Endothelial cell of umbilical vein (primary cell): ENCODE measurements around the gene CAND1. TPM values are rescaled to one million over a fixed set of nuclear protein-coding genes. Genes with fewer than 3 reads are reported as not detected.

ENCODE experiments used
- BruUV-seq: library from RNA; stranded (reverse); fragments of 400-500 nt; replicated peaks from 2 replicates; lab custom pipeline; 2021; lab: Mats Ljungman, UMichigan
- CTCF ChIA-PET: fragments of 300-600, 350-600 bp; sonication (Branson Sonifier 250); formaldehyde crosslinking; loops from one replicate; lab custom pipeline; 2021; ENCODE audit warnings: antibody characterized with exemption, inconsistent platforms; lab: Charles Lee
- POLR2A ChIA-PET: fragments of 300-600, 350-600 bp; sonication (Branson Sonifier 250); formaldehyde crosslinking; loops from one replicate; lab custom pipeline; 2021; ENCODE audit warnings: antibody characterized with exemption, inconsistent platforms; lab: Charles Lee
- DNase-seq: peaks from one replicate; pipeline ENCODE4 v3.0.0-alpha.2; 2011; ENCODE audit warnings: low read depth, low spot score
- FAIRE-seq: peaks from 2 replicates; lab custom pipeline; 2011; peaks lifted over from hg19 to GRCh38; lab: Jason Lieb, UNC
- H2AFZ ChIP-seq: 2 replicates; pipeline ENCODE4 v1.6.0; 2012; ENCODE audit warnings: low read depth, low read length, control low read depth, inconsistent platforms
- H3K27ac ChIP-seq: 2 replicates; pipeline ENCODE4 v1.5.1; 2011; ENCODE audit warnings: low read depth, mild to moderate bottlenecking, control low read depth, low read length, moderate library complexity; ENCODE audit not compliant: insufficient read depth
- H3K27me3 ChIP-seq, 2 experiments: 2 replicates each; pipeline versions ENCODE4 v1.6.0 to v1.6.1; 2011; ENCODE audit warnings: low read length in 2 of 2, mixed read lengths in 1 of 2; ENCODE audit not compliant: control insufficient read depth in 2 of 2, insufficient read depth in 2 of 2
- H3K36me3 ChIP-seq, 2 experiments: 2 replicates in 1 of 2; 3 replicates in 1 of 2; pipeline ENCODE4 v1.5.1; 2011; ENCODE audit warnings: low read length in 2 of 2, mild to moderate bottlenecking in 1 of 2, moderate library complexity in 1 of 2; ENCODE audit not compliant: control insufficient read depth in 2 of 2, insufficient read depth in 2 of 2; ENCODE audit errors: extremely low read depth in 1 of 2
- H3K4me1 ChIP-seq: 3 replicates; pipeline ENCODE4 v1.5.1; 2011; ENCODE audit warnings: mild to moderate bottlenecking, low read length; ENCODE audit not compliant: control insufficient read depth, insufficient read depth; ENCODE audit errors: extremely low read depth
- H3K4me2 ChIP-seq: 2 replicates; pipeline ENCODE4 v1.6.1; 2011; ENCODE audit warnings: low read length, control low read depth, mixed read lengths; ENCODE audit not compliant: insufficient read depth
- H3K4me3 ChIP-seq, 3 experiments: fragments of 200-600 bp in 1 of 3; sonication (generic), shearing (Covaris generic) in 1 of 3; replicated peaks in 1 of 3; 2 replicates each; pipeline ENCODE4 v1.5.1; 2011 to 2016; ENCODE audit warnings: control low read depth in 3 of 3, low read length in 3 of 3, mild to moderate bottlenecking in 2 of 3, inconsistent platforms in 1 of 3, low read depth in 1 of 3, moderate library complexity in 1 of 3; ENCODE audit not compliant: insufficient read depth in 1 of 3
- H3K79me2 ChIP-seq: 2 replicates; pipeline ENCODE4 v1.6.0; 2012; ENCODE audit warnings: low read length, inconsistent platforms; ENCODE audit not compliant: control insufficient read depth, insufficient read depth
- H3K9ac ChIP-seq: replicated peaks from 2 replicates; pipeline ENCODE3; 2011; ENCODE audit warnings: low read length, control low read depth; ENCODE audit not compliant: insufficient read depth; ENCODE audit errors: extremely low read depth
- H3K9me1 ChIP-seq: replicated peaks from 3 replicates; pipeline ENCODE4 v1.6.0; 2011; ENCODE audit warnings: mild to moderate bottlenecking, low read length; ENCODE audit not compliant: control insufficient read depth, insufficient read depth; ENCODE audit errors: extremely low read depth
- H3K9me3 ChIP-seq: replicated peaks from 2 replicates; pipeline ENCODE4 v1.5.1; 2012; ENCODE audit warnings: low read length, inconsistent platforms; ENCODE audit not compliant: control insufficient read depth, insufficient read depth
- H4K20me1 ChIP-seq: replicated peaks from 2 replicates; pipeline ENCODE3; 2011; ENCODE audit warnings: mild to moderate bottlenecking, low read length; ENCODE audit not compliant: control insufficient read depth, insufficient read depth; ENCODE audit errors: extremely low read depth
- EZH2 ChIP-seq: IDR thresholded peaks from 2 replicates; pipeline ENCODE4 v1.6.1; 2012; ENCODE audit warnings: borderline replicate concordance, low read depth, mild to moderate bottlenecking, moderate library complexity, low read length, inconsistent platforms; ENCODE audit not compliant: severe bottlenecking
- FOS ChIP-seq: IDR thresholded peaks from 2 replicates; pipeline ENCODE4 v1.6.1; 2011; ENCODE audit warnings: mild to moderate bottlenecking, low read length, moderate library complexity, borderline replicate concordance; ENCODE audit not compliant: insufficient read depth
- GATA2 ChIP-seq: IDR thresholded peaks from 2 replicates; pipeline ENCODE4 v1.7.0; 2011; ENCODE audit warnings: low read depth, mild to moderate bottlenecking, moderate library complexity, mixed read lengths, low read length; ENCODE audit not compliant: insufficient read length, insufficient read depth
- JUN ChIP-seq: IDR thresholded peaks from 2 replicates; pipeline ENCODE4 v1.6.1; 2011; ENCODE audit warnings: borderline replicate concordance, low read depth; ENCODE audit not compliant: insufficient read length, insufficient read depth
- MYC ChIP-seq: IDR thresholded peaks from one replicate; pipeline ENCODE4 v1.6.1; 2011; ENCODE audit warnings: mild to moderate bottlenecking, low read depth, low read length
- POLR2A ChIP-seq: IDR thresholded peaks from 2 replicates; pipeline ENCODE4 v1.6.1; 2012; ENCODE audit warnings: low read depth, mild to moderate bottlenecking, control low read depth, low read length
- POLR2AphosphoS5 ChIP-seq: IDR thresholded peaks from 2 replicates; pipeline ENCODE4 v1.6.1; 2012; ENCODE audit warnings: low read depth, mild to moderate bottlenecking, control low read depth, low read length, moderate library complexity; ENCODE audit not compliant: insufficient read depth
- dilution Hi-C: fragments of 300-500 bp; cut with MboI; formaldehyde crosslinking; loops from one replicate; pipeline ENCODE4 v1.15.0; 2019; ENCODE audit warnings: low sequenced_read_pairs; ENCODE audit not compliant: extremely low pct_ligation_motif_present
- intact Hi-C: fragments of 100-400 bp; cut with micrococcal nuclease; formaldehyde crosslinking; loops from one replicate; pipeline ENCODE4 v1.10.0; 2022
- polyA plus RNA-seq, 4 experiments: library from polyadenylated mRNA; depleted of rRNA in 3 of 4; stranded (reverse) in 3 of 4; unstranded in 1 of 4; fragments of >200 nt; gene quantifications; 2 replicates each; pipeline versions ENCODE4 v1.2.1 to v1.2.3, GENCODE V29; 2011 to 2012; ENCODE audit warnings: missing spikeins in 1 of 4
- total RNA-seq: library from RNA; stranded (reverse); gene quantifications from 2 replicates; pipeline ENCODE4 v1.2.3, GENCODE V29; 2021
- TF ChIP-seq, protein P1 (sequence below): IDR thresholded peaks from 2 replicates; pipeline ENCODE4 v1.6.1; 2011; ENCODE audit not compliant: insufficient read depth, insufficient read length
- TF ChIP-seq, protein P2 (sequence below), 2 donors: IDR thresholded peaks; 1 replicate in 1 of 2; 2 replicates in 1 of 2; pipeline ENCODE4 v1.5.1; 2011; ENCODE audit warnings: low read length in 2 of 2, mild to moderate bottlenecking in 2 of 2, moderate library complexity in 2 of 2, control low read depth in 1 of 2, inconsistent platforms in 1 of 2, low read depth in 1 of 2; ENCODE audit not compliant: insufficient read depth in 1 of 2; ENCODE audit errors: extremely low read depth in 1 of 2

Gene CAND1
- total and polyA plus RNA-seq, 2 donors (not counting 3 experiments of a cell fraction or from before 2014, with no cell fraction given): 28.3 to 128 TPM

- Histone ChIP-seq H3K9me1 (no peaks in the 10 kb centered on the region), H3K9me3 (no peaks in the 10 kb centered on the region), H2AFZ (no peak overlapping the region), H3K27ac (no peak overlapping the region), H3K27me3 (no peaks in the 10 kb centered on the region), H3K36me3 (peaks cover 0 to 3% of the 10 kb centered on the region in 2 experiments), H3K4me1 (no peaks in the 10 kb centered on the region), H3K4me3 (no peak overlapping the region), H3K4me2 (no peak overlapping the region), H3K9ac (no peak overlapping the region), H4K20me1 (no peaks in the 10 kb centered on the region), H3K79me2 (no peaks in the 10 kb centered on the region)
- no peak for FAIRE-seq
- intact Hi-C loops (no loop called here), dilution Hi-C loops (no loop called here)
- CTCF ChIA-PET: interaction anchor here (1.1 kb wide), 1 partner anchor 10 kb away, joined by 3 read pairs; no protein-coding TSS in a partner anchor
- DNase-seq: no peak
- TF ChIP-seq POLR2AphosphoS5 (no peak), GATA2 (no peak), MYC (no peak)
- TF ChIP-seq, protein P1, sequence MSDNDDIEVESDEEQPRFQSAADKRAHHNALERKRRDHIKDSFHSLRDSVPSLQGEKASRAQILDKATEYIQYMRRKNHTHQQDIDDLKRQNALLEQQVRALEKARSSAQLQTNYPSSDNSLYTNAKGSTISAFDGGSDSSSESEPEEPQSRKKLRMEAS: no peak
- TF ChIP-seq, protein P2, sequence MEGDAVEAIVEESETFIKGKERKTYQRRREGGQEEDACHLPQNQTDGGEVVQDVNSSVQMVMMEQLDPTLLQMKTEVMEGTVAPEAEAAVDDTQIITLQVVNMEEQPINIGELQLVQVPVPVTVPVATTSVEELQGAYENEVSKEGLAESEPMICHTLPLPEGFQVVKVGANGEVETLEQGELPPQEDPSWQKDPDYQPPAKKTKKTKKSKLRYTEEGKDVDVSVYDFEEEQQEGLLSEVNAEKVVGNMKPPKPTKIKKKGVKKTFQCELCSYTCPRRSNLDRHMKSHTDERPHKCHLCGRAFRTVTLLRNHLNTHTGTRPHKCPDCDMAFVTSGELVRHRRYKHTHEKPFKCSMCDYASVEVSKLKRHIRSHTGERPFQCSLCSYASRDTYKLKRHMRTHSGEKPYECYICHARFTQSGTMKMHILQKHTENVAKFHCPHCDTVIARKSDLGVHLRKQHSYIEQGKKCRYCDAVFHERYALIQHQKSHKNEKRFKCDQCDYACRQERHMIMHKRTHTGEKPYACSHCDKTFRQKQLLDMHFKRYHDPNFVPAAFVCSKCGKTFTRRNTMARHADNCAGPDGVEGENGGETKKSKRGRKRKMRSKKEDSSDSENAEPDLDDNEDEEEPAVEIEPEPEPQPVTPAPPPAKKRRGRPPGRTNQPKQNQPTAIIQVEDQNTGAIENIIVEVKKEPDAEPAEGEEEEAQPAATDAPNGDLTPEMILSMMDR (IDR thresholded peaks at IDR 0.05; ENCODE audit: extremely low read depth in 1 of 2, insufficient read depth in 1 of 2, low read depth in 1 of 2, low read length in 2 of 2): no peak
- BruUV-seq: no TSS peak
- POLR2A ChIA-PET: no interaction called here
Observed at GRCh38 chr12:67322580-67322979, 53.4 kb downstream of the CAND1 start.

- H3K4me1 ChIP-seq: no peaks in the 10 kb centered on the region
- ChIA-PET POLR2A (no interaction called here), CTCF (no interaction called here)
- intact Hi-C loops: no loop called here
- no peaks in the 10 kb centered on the region for H3K9me3 ChIP-seq
- no peak overlapping the region for H3K9ac ChIP-seq
- FAIRE-seq (no peak), DNase-seq (no peak)
- no peaks in the 10 kb centered on the region for H3K79me2 ChIP-seq
- no peak overlapping the region for H3K27ac ChIP-seq
- H3K4me3 ChIP-seq: no peak overlapping the region
- TF ChIP-seq GATA2 (no peak), EZH2 (no peak), POLR2A (no peak), MYC (no peak), FOS (no peak), POLR2AphosphoS5 (no peak), JUN (no peak)
- TF ChIP-seq, protein P1: no peak
- TF ChIP-seq, protein P2 (IDR thresholded peaks at IDR 0.05; ENCODE audit: extremely low read depth in 1 of 2, insufficient read depth in 1 of 2, low read depth in 1 of 2, low read length in 2 of 2): no peak
- no peak overlapping the region for H2AFZ ChIP-seq
- no peak overlapping the region for H3K4me2 ChIP-seq
- H3K36me3 ChIP-seq: peaks cover 0 to 3% of the 10 kb centered on the region in 2 experiments
- no peaks in the 10 kb centered on the region for H3K27me3 ChIP-seq
- dilution Hi-C loops: no loop called here
- H4K20me1 ChIP-seq: no peaks in the 10 kb centered on the region
- H3K9me1 ChIP-seq: no peaks in the 10 kb centered on the region
- no TSS peak for BruUV-seq
Observed at GRCh38 chr12:67323007-67323406, 53.8 kb downstream of the CAND1 start.
